Anterior cingulate cortex (tissue), 58 donors: ENCODE data around the gene SLC35F3.

Source experiments
- DNase-seq, 58 donors: peaks; one replicate each; lab custom pipeline; 2025; lab: John Stamatoyannopoulos, UW

SLC35F3 gene

DNA sequence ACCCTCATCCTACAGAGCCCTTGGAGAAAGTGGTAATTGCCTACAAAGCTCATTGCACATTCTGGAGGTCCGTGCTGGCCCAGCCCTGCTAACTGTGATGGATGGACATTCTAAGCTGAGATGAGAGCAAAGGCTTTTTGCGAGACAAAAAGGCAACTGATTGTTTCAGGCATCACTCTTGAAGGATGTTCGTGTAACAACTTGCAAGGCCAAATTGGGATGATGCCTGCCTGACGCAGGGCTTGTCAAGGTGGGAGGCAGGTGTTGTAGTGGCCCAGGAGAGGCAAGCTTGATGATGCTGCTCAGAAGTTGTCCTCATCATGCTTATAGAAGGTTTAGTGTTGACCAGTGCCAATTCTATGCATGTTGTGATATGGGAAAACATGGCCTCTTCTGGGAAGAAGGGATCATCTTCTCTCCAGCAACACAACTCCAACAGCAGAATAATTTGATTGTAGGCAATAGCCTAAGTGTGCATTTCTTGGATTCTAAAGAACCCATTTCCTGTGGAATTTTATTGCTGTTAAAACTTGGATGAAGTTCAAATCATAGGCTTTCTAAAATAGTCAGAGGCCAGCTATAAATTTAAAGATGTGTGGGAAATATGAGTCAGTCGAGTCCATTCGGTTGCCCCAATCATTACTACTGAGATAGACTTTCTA is 366.2 kb downstream of the SLC35F3 start:
- no peak for DNase-seq

DNA sequence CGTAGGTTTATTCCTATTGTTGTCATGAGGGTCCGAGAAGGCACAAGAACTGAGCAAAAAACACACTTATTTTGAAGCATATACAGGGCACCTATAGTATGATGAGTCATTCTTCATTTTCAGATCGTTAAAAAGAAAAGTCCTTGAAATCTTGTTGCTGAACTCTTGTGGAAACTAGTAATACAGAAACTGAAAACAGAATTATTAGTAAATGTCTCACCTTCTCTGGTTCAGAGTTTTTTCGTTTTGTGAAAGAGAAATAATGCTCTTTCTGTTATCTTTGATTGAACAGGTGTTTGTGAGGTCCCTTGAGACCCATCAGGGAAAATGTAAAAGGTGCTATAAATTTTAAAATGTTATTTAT is 366.7 kb downstream of the SLC35F3 start:
- DNase-seq = no peak

- peak in 2 of 58 donors; percentile 9 to 21 for DNase-seq
Observed at GRCh38 chr1:234272656-234273312, 368.3 kb downstream of the SLC35F3 start.

GRCh38 chr1:234273981-234274380 is 369.5 kb downstream of the SLC35F3 start:
- no peak for DNase-seq

DNA sequence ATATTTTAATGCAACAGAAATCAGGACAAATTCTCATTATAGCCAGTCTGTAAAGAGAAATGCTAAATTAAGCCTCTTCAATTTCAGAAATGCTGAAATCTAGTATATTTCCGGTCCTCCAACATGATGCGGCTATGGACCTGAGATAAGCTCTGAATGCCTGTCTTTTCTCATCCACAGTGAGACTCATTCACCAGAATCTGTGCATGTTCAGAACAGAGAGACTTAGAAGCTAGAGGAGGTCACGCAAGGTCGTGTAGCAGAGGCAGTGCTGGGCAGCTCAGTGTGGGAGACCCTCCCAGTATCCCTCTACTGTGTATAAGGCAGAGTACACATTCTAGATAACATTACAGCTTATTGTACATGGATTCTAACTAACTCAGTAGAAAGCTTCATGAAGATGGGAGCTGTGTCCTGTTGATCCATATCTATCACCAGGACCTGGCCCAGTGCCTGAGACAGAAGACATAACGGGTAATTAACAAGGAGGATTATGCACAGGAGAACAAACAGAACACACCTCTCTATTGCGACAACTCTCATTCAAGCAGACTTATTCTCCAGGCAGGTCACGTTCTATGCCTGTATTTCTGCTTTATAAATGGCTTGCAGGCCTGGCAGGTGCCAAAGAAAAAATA is 371.8 kb downstream of the SLC35F3 start:
- DNase-seq = no peak

DNA sequence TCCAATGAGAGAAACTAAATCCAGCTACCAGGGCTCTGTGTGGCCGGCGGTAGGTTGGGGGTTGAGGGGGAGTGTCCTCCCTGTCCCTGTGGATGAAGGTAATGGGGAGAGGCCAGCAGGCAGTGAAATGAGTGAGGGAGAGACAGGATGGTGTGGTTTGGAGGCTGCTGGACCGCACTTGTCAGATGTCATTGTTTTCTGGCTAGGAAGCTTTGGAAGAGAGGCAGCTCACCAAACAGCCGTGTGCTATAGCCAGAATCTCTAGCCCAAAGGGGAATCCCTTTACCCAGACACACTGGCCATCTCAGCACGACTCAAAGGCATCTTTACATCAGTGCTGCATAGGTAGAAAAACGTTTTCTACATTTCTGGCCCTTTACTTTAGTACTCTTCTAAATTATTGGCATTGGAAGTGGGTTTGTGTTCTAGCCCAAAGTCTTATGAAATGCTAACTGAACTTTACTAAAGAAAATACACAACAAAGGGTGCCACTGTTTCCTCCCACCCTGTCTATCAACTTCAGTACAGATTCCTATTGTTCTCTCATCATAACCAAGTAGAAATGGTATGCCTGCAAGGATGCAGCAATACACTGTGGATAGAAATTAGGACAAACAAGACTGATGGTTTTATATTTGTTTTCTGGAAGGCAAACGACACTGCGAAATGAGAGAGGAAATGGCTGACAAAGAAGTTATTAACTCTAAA is 372.8 kb downstream of the SLC35F3 start:
- no peak for DNase-seq

DNA sequence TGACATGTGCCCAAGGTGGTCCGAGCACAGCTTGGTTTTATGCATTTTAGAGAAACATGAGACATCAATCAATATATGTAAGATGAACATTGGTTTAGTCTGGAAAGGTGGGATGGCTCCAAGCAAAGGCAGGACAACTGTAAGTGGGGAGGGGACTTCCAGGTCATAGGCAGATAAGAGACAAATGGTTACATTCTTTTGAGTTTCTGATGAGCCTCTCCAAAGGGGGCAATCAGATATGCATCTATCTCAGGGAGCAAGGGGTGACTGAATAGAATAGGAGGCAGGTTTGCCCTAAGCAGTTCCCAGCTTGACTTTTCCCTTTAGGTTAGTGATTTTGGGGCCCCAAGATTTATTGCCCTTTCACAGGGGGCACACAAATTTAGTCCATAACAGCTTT is 374.5 kb downstream of the SLC35F3 start:
- no peak for DNase-seq

DNA sequence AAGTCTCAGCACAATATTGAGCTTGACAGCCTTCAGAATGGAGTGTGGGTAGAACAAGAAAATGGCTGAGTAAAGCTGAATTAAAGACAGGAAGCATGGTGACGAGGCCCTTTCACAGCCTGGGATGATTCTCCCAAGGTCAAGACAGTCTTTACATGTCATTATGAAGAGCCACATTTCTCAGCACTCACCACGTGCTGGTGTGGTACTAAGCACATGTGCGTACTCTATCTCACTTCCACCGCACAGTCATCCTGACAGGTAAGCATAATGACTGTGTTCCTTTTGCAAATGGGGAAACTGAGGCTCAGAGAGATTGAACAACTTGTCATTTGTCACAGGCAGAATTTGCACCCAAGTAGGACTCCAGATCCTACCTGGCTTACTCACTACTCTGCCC is 376.0 kb downstream of the SLC35F3 start:
- DNase-seq = no peak

DNA sequence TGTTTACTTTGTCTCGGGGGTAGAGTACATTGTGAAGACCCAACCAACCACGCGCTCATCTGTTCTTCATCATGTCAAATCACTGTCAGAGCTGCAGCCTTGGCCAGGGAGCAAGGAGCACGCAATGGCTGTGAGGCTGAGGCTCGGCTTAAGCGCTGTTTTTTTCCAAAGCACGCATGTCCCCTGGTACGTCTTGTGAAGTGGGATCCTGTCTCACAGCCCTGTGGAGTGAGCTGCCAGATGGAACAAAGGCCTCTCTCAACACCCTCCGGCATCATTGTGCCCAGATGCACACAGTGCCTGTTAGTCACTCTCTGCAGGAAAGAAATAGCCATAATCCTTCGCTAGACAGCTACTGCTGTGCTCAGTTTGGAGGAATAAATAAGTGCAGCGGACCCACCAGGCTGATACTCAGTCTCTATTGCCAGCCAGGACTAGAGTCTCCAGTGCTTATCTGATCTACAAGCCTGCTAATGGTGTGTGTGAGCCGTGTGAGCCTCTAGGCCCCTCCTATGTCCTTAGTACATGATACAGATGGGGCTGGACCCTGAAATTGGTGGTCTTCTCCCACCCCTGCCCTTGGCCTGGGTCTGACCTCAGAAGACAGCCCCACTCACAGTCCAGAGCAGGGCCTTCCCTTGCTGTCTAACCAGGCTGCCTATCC is 377.5 kb downstream of the SLC35F3 start:
- DNase-seq = peak in 50 of 58 donors; percentile 7 to 81 (median 48)

GRCh38 chr1:234286206-234286605 is 381.7 kb downstream of the SLC35F3 start:
- no peak for DNase-seq

- DNase-seq = no peak
Observed at GRCh38 chr1:234288946-234289345, 384.5 kb downstream of the SLC35F3 start.

- DNase-seq = no peak
Observed at GRCh38 chr1:234289538-234290305, 385.2 kb downstream of the SLC35F3 start.

- peak in 1 of 58 donors; percentile 9 for DNase-seq
Observed at GRCh38 chr1:234292011-234292410, 387.5 kb downstream of the SLC35F3 start.

GRCh38 chr1:234292548-234292947 is 388.1 kb downstream of the SLC35F3 start:
- no peak for DNase-seq

GRCh38 chr1:234294109-234294817 is 389.8 kb downstream of the SLC35F3 start:
- peak in 2 of 58 donors; percentile 10 to 11 for DNase-seq

- DNase-seq = no peak
Observed at GRCh38 chr1:234295068-234295467, 390.6 kb downstream of the SLC35F3 start.

DNA sequence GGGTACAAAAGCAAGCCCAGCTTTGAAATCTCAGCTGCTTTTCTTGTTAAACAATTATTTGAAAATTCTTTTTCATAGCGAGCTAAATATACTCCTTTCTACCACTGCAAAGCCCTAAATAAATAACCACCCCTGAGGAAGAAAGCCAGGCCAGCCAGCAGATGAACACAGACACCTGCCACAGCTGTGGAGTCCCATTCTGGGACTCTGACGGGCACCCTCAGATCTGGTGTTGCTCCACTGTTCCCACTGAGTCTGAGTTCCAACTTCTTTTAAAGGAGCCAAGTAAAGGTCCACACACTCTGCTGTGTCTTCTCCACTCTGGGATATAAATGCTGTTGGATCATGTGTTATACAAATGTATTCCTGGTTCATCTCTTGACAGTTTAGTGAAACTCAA is 391.1 kb downstream of the SLC35F3 start:
- DNase-seq = peak in 1 of 58 donors; percentile 6

- peak in 12 of 58 donors; percentile 12 to 73 (median 32) for DNase-seq
Observed at GRCh38 chr1:234296496-234296895, 392.0 kb downstream of the SLC35F3 start.

DNA sequence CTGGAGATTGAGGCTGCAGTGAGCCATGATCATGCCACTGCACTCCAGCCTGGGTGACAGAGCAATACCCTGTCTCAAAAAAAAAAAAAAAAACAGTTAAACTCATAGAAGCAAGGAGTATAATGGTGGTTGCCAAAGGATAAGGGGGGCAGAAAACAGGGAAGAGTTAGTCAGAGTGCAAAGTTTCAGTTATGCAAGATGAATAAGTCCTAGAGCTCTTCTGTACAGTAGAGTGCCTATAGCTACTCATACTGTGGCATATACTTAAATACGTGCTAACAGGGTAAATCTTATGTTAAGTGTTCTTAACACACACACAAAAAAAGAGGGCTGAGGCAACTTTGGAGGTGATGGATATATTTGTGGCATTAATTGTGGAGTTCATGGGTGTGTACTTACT is 393.2 kb downstream of the SLC35F3 start:
- no peak for DNase-seq
